SK-N-MC (cell line): Measurements from ENCODE around the gene MYO10.
A peak's percentile ranks its signal among the peaks of the same experiment; 100 is the strongest.

ENCODE experiments used
- DNase-seq: peaks from one replicate; pipeline ENCODE4 v3.0.0-alpha.2; 2011; ENCODE audit warnings: low read depth, low spot score
- H3K27ac ChIP-seq: fragments of 200-600 bp; sonication (generic); 2 replicates; pipeline ENCODE4 v1.5.1; 2016; ENCODE audit warnings: mixed run types
- H3K36me3 ChIP-seq: fragments of 200-600 bp; sonication (generic); 2 replicates; pipeline ENCODE4 v1.6.1; 2017; ENCODE audit warnings: antibody characterized with exemption, low read length, mixed read lengths; ENCODE audit not compliant: insufficient read depth
- H3K4me3 ChIP-seq: fragments of 200-600 bp; sonication (generic); 2 replicates; pipeline ENCODE4 v1.5.1; 2016
- H3K9ac ChIP-seq: fragments of 200-600 bp; sonication (generic); 2 replicates; pipeline ENCODE4 v1.8.0; 2017; ENCODE audit warnings: mixed run types, mixed read lengths; ENCODE audit not compliant: insufficient read length
- H3K9me3 ChIP-seq: fragments of 200-600 bp; sonication (generic); 2 replicates; pipeline ENCODE4 v1.6.1; 2017; ENCODE audit warnings: low read depth, mild to moderate bottlenecking, antibody characterized with exemption, low read length, moderate library complexity, mixed read lengths
- EZH2 ChIP-seq: fragments of 200-600 bp; sonication (generic); IDR thresholded peaks from one replicate; pipeline ENCODE4 v1.6.1; 2017; ENCODE audit warnings: antibody characterized with exemption
- FOXP2 ChIP-seq: optimal IDR thresholded peaks from 2 replicates; pipeline ENCODE3; 2011; ENCODE audit warnings: mild to moderate bottlenecking, moderate library complexity; ENCODE audit not compliant: insufficient read depth; ENCODE audit errors: extremely low read length, control extremely low read depth
- POLR2AphosphoS5 ChIP-seq: IDR thresholded peaks from 2 replicates; pipeline ENCODE4 v1.6.1; 2012; ENCODE audit warnings: mild to moderate bottlenecking, low read depth, low read length, borderline replicate concordance

MYO10 gene

DNA sequence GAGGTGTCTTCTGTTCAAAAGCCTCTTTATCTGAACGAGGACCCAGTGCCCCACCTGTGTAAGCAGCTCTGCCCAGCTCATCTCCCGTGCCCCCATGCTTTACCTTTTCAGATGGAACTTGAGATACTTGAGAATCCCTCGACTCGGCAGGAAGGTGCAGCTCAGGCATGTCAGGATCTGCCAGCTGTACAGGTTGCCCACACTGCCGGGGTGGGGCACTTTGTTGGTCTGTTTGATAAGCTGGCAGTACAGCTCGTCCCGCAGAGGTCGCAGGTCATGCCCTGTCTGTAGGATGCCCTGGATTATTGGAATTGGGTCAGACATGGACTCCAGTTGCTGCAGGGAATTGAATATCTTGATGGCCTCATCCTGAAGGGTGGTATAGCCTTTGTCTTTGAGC lies 261.3 kb downstream of the MYO10 start:
- H3K36me3 ChIP-seq = peaks cover 97% of the 10 kb centered on the region
- DNase-seq = no peak
- no peak overlapping the region for H3K27ac ChIP-seq
- no peaks in the 10 kb centered on the region for H3K9me3 ChIP-seq
- H3K4me3 ChIP-seq = no peak overlapping the region
- TF ChIP-seq FOXP2 (no peak), POLR2AphosphoS5 (no peak), EZH2 (no peak)
- H3K9ac ChIP-seq = no peak overlapping the region

DNA sequence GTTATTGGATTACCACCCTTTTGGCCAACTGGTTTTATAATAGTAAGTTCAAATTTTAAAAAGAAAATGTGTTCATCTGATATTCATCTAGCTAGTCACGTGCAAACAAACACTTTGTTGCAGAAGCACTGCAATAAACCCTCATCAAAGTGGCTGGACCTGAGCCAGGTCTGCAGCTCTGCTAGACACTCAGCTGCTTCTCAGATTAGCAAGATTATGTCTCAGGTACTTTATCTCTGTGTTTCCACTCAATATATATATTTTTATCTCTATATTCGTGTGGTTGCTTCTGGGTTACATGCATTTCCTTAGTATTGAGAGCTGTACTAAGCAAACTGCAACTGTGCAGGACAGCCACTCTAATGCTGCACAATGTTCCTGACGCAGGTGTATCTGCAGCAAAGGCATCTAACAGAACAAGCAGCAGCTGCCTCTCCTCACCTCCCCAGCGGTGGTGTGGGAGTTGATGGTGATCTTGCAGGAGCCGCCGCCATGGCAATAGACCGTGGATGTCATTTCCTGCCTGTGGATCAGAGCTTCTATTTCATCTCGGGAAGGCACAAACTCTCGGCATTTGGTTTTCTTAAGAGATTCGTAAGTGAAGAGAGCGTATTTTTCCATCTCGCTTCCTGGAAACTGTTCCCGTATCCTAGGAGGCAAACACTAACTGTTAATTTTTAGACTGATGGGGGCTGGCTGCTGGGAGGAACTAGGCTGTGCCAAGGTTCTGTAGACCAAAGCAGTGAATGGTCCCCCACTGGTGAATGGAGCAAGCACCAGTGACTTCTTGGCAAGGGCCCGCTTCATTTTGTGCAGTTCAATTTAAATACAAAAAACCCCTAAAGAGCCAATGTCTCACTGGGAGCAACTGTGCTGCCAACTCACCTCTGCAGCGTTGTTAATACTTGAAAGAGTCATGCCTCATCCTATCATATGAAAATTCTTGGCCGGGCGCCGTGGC lies 262.6 kb downstream of the MYO10 start:
- H3K27ac ChIP-seq = no peak overlapping the region
- no peaks in the 10 kb centered on the region for H3K9me3 ChIP-seq
- DNase-seq = no peak
- H3K9ac ChIP-seq = no peak overlapping the region
- H3K4me3 ChIP-seq = no peak overlapping the region
- TF ChIP-seq EZH2 (no peak), FOXP2 (no peak), POLR2AphosphoS5 (no peak)
- H3K36me3 ChIP-seq = peaks cover 97% of the 10 kb centered on the region

DNA sequence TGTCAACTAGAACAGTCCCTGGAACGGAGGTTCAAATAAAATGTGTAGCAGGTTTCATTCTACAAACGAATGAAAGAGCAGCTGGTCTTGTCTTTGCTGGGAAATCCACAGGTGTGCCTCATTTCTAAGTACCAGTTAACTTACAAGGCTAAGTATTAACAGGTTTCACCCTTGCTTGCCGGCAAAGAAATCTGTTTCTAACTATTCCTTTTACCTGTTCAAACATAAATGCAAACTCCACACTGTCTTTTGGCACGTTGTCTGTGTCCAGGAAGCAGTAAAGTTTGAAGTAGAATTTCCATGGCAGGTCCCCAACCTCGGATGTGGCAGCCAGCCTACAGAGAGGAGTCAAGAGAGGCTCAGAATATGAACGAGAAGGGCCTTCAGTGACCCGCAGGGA lies 264.9 kb downstream of the MYO10 start:
- Histone ChIP-seq H3K27ac (peak overlapping the region; percentile 42), H3K4me3 (no peak overlapping the region), H3K9ac (no peak overlapping the region), H3K9me3 (no peaks in the 10 kb centered on the region), H3K36me3 (peaks cover 100% of the 10 kb centered on the region)
- no peak for DNase-seq
- TF ChIP-seq POLR2AphosphoS5 = no peak
- TF ChIP-seq FOXP2 = no peak

DNA sequence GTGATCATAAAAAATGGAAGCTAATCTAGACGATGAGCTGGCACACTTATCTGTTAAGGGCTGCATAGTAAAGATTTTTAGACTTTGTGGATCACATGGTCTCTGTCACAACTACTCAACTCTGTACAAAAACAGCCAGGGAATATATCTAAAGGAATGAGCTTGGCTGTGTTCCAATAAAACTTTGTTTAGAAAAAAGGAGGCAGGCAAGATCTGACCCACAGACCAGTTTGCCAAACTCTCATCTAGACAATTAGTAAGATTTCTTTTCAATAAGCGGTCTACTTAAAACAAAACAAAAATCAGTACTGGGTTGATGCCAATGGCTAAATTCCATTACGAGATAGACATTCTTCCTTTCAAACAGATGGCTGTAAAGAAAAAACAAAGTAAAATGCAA lies 266.3 kb downstream of the MYO10 start:
- no peak for DNase-seq

DNA sequence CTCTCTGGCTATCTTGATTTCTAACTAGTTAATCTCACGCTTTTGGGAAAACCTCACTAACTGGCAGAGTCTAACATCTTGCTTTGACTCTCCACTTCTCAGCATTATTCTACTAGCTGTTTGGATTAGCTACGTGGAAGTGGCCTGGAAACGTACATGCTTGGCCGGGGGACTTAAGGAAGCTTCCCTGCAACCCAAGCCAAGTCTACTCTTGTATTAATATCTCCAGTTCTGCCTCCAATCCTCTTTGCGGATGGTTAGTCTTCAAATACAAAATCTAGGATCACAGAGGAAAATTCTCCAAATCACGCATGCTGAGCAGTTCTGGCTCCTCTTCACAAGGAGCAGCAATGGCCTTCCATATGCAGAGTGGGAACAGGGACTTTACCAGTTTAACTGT lies 267.5 kb downstream of the MYO10 start:
- TF ChIP-seq EZH2 = no peak
- no peak for TF ChIP-seq POLR2AphosphoS5
- no peak for TF ChIP-seq FOXP2
- DNase-seq = no peak
- no peak overlapping the region for H3K4me3 ChIP-seq
- no peak overlapping the region for H3K9ac ChIP-seq
- H3K27ac ChIP-seq = no peak overlapping the region
- no peaks in the 10 kb centered on the region for H3K9me3 ChIP-seq
- peaks cover 100% of the 10 kb centered on the region for H3K36me3 ChIP-seq

More for the DNA sequence above, 266.3 kb downstream of the MYO10 start:
- no peak for TF ChIP-seq POLR2AphosphoS5
- TF ChIP-seq FOXP2 = no peak
- TF ChIP-seq EZH2 = no peak
- Histone ChIP-seq H3K36me3 (peaks cover 100% of the 10 kb centered on the region), H3K27ac (peak overlapping the region; percentile 16; the same call in 1 of the 2 replicates), H3K9me3 (no peaks in the 10 kb centered on the region), H3K9ac (no peak overlapping the region), H3K4me3 (no peak overlapping the region)

DNA sequence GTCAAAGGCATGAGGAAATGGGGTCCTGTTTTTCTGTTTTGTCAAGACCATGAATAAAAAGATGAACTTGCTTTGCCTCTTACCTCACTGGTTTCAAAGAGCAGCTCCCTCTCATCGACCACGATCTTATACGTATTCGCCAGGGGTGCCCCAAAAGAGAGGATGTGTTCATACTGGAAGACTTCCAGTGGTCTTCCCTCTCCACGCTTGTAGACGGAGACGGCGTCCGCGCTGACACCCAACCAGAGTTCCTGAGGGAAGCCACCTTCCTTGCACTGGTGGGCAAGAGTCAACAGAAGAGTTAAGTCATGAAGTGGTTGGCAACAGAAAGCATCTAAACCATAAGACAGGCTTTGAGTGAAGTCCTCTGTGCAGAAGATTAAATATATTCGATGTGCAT lies 267.9 kb downstream of the MYO10 start:
- Histone ChIP-seq H3K9ac (no peak overlapping the region), H3K27ac (0 out of 2 replicates have a peak overlapping the region, but pooled peaks have one; percentile 32), H3K4me3 (no peak overlapping the region), H3K9me3 (no peaks in the 10 kb centered on the region), H3K36me3 (peaks cover 99% of the 10 kb centered on the region)
- TF ChIP-seq EZH2 = no peak
- no peak for TF ChIP-seq FOXP2
- TF ChIP-seq POLR2AphosphoS5 = no peak
- DNase-seq = no peak

DNA sequence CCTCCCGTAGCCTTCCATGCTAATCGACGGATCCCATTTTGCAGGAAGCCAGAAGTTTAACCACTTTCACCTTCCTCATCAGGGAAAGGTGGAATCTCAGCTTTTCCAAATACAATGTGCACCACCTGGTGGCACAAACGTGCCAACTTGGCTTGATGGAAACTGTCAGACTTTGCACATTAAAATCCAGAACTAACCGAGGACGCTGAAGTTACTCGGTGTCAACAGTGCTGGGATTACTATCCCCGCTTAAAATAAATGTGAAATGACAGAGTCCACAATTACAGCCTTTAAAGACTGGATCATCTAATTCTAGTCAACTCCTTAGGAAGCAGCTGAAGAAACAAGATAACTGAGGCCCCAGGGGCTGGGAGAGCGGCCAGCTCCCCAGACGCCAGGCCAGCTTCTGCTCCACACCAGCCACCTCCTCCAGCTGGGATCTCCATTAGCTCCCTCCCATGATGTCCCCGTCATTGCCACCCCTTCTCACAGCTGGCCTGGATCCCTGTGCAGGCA lies 269.1 kb downstream of the MYO10 start:
- Histone ChIP-seq H3K36me3 (peaks cover 87% of the 10 kb centered on the region), H3K4me3 (no peak overlapping the region), H3K9ac (no peak overlapping the region), H3K27ac (no peak overlapping the region), H3K9me3 (no peaks in the 10 kb centered on the region)
- no peak for DNase-seq
- TF ChIP-seq POLR2AphosphoS5 = no peak
- TF ChIP-seq EZH2 = no peak
- no peak for TF ChIP-seq FOXP2

DNA sequence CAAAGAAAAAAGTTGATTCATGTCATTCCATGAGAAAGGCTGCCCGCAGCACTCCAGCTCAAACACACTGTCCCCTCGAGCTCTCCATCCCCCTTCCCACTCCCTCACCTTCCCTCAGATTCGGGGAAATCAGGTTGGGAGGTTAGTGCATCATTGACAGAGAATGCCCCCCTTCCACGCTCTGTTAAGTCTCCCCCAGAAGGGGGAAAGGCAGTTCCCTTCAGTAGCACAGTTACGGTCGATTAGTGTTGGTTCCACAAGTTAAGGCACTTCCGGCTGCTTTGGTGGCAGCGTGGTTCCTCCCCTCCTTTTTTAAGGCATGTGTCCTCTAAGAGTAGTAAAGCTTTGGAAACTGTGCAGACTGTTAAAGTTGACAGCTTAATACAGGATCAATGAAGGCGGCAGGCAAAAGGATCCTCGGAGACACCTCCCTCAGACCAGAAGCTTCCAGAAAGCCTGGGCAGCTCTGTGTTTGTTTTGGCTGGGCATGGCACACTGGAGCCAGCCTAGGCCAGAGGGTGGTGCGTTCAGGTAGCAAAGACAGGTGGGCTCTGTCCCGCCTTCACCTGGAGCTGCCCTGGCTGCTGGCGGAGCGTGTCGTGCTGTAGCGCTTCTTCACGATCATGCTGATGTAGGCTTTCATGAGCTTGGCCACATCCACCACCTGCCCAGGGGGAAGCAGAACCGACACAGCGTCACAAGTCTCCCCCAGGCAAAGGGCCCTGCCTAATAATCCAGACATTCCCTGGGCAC lies 269.8 kb downstream of the MYO10 start:
- Histone ChIP-seq H3K27ac (no peak overlapping the region), H3K9me3 (no peaks in the 10 kb centered on the region), H3K9ac (no peak overlapping the region), H3K4me3 (no peak overlapping the region), H3K36me3 (peaks cover 81% of the 10 kb centered on the region)
- no peak for DNase-seq
- TF ChIP-seq POLR2AphosphoS5 (no peak), EZH2 (no peak), FOXP2 (no peak)
